GM12878 (cell line): ENCODE results near the gene RAB26. TPM values are rescaled to one million over a fixed set of nuclear protein-coding genes. Genes with fewer than 3 reads are reported as not detected.
A peak's percentile ranks its signal among the peaks of the same experiment; 100 is the strongest.

Experiments used
- ATAC-seq: fragments of 200-7000 bp; cut with Tn5 transposase; 3 replicates; pipeline ENCODE4 v1.9.1; 2020; ENCODE audit warnings: mild to moderate bottlenecking, moderate library complexity
- BruUV-seq: library from RNA; stranded (reverse); fragments of 400-500 nt; replicated peaks from 2 replicates; lab custom pipeline; 2021; lab: Mats Ljungman, UMichigan
- CTCF ChIA-PET: fragments of 300-600 bp; sonication (Branson Sonifier 250); formaldehyde crosslinking; extraction: SDS; loops from one replicate; lab custom pipeline; 2021; ENCODE audit warnings: inconsistent platforms; lab: Yijun Ruan, JAX
- POLR2A ChIA-PET: fragments of 350-600 bp; formaldehyde crosslinking; extraction: SDS; loops from one replicate; lab custom pipeline; 2021; ENCODE audit warnings: inconsistent platforms; lab: Charles Lee
- RAD21 ChIA-PET: fragments of 300-600 bp; sonication (Branson Sonifier 250); formaldehyde crosslinking; loops from one replicate; lab custom pipeline; 2023; ENCODE audit warnings: antibody characterized with exemption; ENCODE audit not compliant: unreplicated experiment; lab: Charles Lee
- SMC1A ChIA-PET: fragments of 300-600 bp; sonication (Branson Sonifier 250); formaldehyde crosslinking; loops from one replicate; lab custom pipeline; 2023; ENCODE audit not compliant: unreplicated experiment, uncharacterized antibody; lab: Charles Lee
- DNase-seq: peaks from one replicate; pipeline ENCODE4 v3.0.0-alpha.2; 2011; ENCODE audit warnings: low read depth, low spot score
- FAIRE-seq: peaks from 3 replicates; lab custom pipeline; 2011; peaks lifted over from hg19 to GRCh38; lab: Jason Lieb, UNC
- H2AFZ ChIP-seq: 2 replicates; pipeline ENCODE4 v1.6.0; 2011; ENCODE audit warnings: low read depth, low read length, control low read depth; ENCODE audit not compliant: control insufficient read depth
- H3K27ac ChIP-seq: 2 replicates; pipeline ENCODE4 v1.5.1; 2011; ENCODE audit warnings: control low read depth; ENCODE audit not compliant: control insufficient read depth, insufficient read depth
- H3K27me3 ChIP-seq, 2 experiments: replicated peaks in 1 of 2; 2 replicates each; pipeline versions ENCODE4 v1.6.0 to v1.6.1; 2011; ENCODE audit warnings: low read length in 1 of 2; ENCODE audit not compliant: control insufficient read depth in 2 of 2, insufficient read depth in 2 of 2
- H3K36me3 ChIP-seq, 2 experiments: 2 replicates each; pipeline ENCODE4 v1.5.1; 2011; ENCODE audit warnings: low read length in 1 of 2; ENCODE audit not compliant: control insufficient read depth in 2 of 2, insufficient read depth in 2 of 2
- H3K4me1 ChIP-seq: 2 replicates; pipeline ENCODE4 v1.6.1; 2011; ENCODE audit warnings: mild to moderate bottlenecking, low read length, moderate library complexity, mixed read lengths; ENCODE audit not compliant: control insufficient read depth, insufficient read depth
- H3K4me2 ChIP-seq: 2 replicates; pipeline ENCODE4 v1.6.0; 2011; ENCODE audit warnings: control low read depth; ENCODE audit not compliant: control insufficient read depth, insufficient read depth
- H3K4me3 ChIP-seq: fragments of 200-600 bp; sonication (generic); 2 replicates; pipeline ENCODE4 v1.5.1; 2016
- H3K79me2 ChIP-seq: 2 replicates; pipeline ENCODE4 v1.6.0; 2011; ENCODE audit warnings: low read length; ENCODE audit not compliant: control insufficient read depth, insufficient read depth
- H3K9ac ChIP-seq: 2 replicates; pipeline ENCODE4 v1.8.0; 2011; ENCODE audit warnings: low read length, control low read depth, mixed read lengths; ENCODE audit not compliant: control insufficient read depth, insufficient read depth
- H3K9me3 ChIP-seq: replicated peaks from 3 replicates; pipeline ENCODE4 v1.5.1; 2011; ENCODE audit warnings: mild to moderate bottlenecking, low read length; ENCODE audit not compliant: control insufficient read depth, insufficient read depth
- H4K20me1 ChIP-seq: 2 replicates; pipeline ENCODE4 v1.6.0; 2011; ENCODE audit not compliant: control insufficient read depth, insufficient read depth
- IRF5 ChIP-seq: fragments of 450-650 bp; IDR thresholded peaks from 2 replicates; pipeline ENCODE4 v1.6.1; 2017; ENCODE audit warnings: borderline replicate concordance
- WGBS: methylation state at CpG from one replicate; pipeline ENCODE4 v1.1.6; 2016; ENCODE audit warnings: low lambda C conversion rate; ENCODE audit not compliant: insufficient replicate concordance, insufficient coverage; ENCODE audit errors: missing lambda C conversion rate; 5-methylcytosine and 5-hydroxymethylcytosine counted together
- in situ Hi-C: fragments of 300-500 bp; cut with MboI; formaldehyde crosslinking; loops from 9 replicates; pipeline ENCODE4 v1.14.3; 2018; ENCODE audit warnings: mixed read lengths
- intact Hi-C: fragments of 100-400 bp; cut with micrococcal nuclease; formaldehyde crosslinking; loops from one replicate; pipeline ENCODE4 v1.14.2; 2022; ENCODE audit not compliant: unreplicated experiment
- polyA plus RNA-seq, 11 experiments: library from polyadenylated mRNA; depleted of rRNA in 4 of 11; unstranded in 6 of 11; stranded (reverse) in 5 of 11; fragments of >200 nt; fragmentation: Nextera tagmentation in 4 of 11; fragmentation: Illumina TruSeq in 1 of 11; extraction: Ambion mirVana in 4 of 11; extraction: Trizol in 1 of 11; gene quantifications; 1 replicate in 1 of 11; 2 replicates in 10 of 11; pipeline versions ENCODE4 v1.2.1 to v1.2.3, GENCODE V29; 2011 to 2016; ENCODE audit warnings: inconsistent platforms in 2 of 11, missing spikeins in 2 of 11, low read depth in 1 of 11
- total RNA-seq, 4 experiments: library from RNA; depleted of rRNA in 3 of 4; stranded (reverse); fragments of >200 nt in 3 of 4; fragmentation: Illumina TruSeq in 1 of 4; extraction: Trizol in 1 of 4; gene quantifications; 2 replicates each; pipeline versions ENCODE4 v1.2.1 to v1.2.3, GENCODE V29; 2013 to 2021
- TF ChIP-seq, protein P1 (sequence below): fragments of 450-650 bp; formaldehyde crosslinking; IDR thresholded peaks from 2 replicates; pipeline ENCODE4 v1.4.0; 2022; ENCODE audit warnings: mild to moderate bottlenecking, moderate library complexity

RAB26 gene
- total and polyA plus RNA-seq, 10 of the 15 experiments (the other 5 are each of a cell fraction or from before 2014, with no cell fraction given): 0.13 to 4.5 (median 0.33) TPM; not detected in 1

DNA sequence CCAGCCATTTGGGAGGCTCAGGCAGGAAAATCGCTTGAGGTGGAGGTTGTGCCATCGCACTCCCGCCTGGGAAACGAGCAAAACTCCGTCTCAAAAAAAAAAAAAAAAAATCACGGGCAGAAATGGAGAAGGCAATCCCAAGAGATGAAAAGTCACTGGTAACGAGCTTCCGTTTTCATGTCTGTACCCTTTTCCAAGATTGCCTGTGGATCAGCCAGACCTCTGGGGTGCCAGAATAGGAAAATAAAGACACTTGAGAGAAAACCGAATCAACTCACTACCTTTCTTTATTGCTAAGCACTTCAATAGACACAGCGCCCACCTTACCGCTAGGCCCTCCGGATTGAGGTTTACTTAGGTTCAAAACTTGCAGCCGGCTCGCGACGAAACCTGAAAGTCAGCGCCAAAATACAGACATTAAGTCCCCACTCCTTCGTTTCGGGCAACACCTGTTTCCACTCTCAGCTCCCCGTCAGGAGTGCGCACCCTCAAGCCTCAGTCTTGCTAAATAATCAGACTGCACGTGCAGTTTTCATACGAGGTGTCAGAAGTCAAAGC, 6.2 kb downstream of the RAB26 start:
- Histone ChIP-seq H3K79me2 (peaks cover 68% of the 10 kb centered on the region), H3K27me3 (no peaks in the 10 kb centered on the region), H3K4me2 (peak overlapping the region; percentile 75), H3K36me3 (peaks cover 0 to 20% of the 10 kb centered on the region in 2 experiments; a peak in 2 of 4 replicates), H3K4me1 (peaks cover 44% of the 10 kb centered on the region), H3K9me3 (no peaks in the 10 kb centered on the region), H3K9ac (peak overlapping the region; percentile 100), H3K27ac (peak overlapping the region; percentile 94), H4K20me1 (peaks cover 9% of the 10 kb centered on the region; the same call in 1 of the 2 replicates), H3K4me3 (peak overlapping the region; percentile 98), H2AFZ (no peak overlapping the region)
- ChIA-PET POLR2A (interaction anchor here (0.6 to 2.4 kb wide), 16 partner anchors 14 to 1902 kb away, joined by 3 to 16 read pairs (median 6); partner anchors contain the start of genes ATP6V0C, ECI1, JPT2 and NTHL1), CTCF (interaction anchor here (0.7 to 2.4 kb wide), 10 partner anchors 14 to 347 kb away, joined by 3 to 24 read pairs (median 4); partner anchors contain the start of genes ECI1, NOXO1 and PKD1), SMC1A (interaction anchor here (0.6 to 1.8 kb wide), 9 partner anchors 9 to 151 kb away, joined by 3 to 6 read pairs (median 4); partner anchors contain the start of genes ECI1, PGP and PKD1), RAD21 (interaction anchor here (1.0 to 2.3 kb wide), 9 partner anchors 14 to 211 kb away, joined by 3 to 14 read pairs (median 4); partner anchors contain the start of genes ECI1, MSRB1, NTHL1 and PGP)
- ATAC-seq (no peak), FAIRE-seq (peak; percentile 27), DNase-seq (no peak)
- 1% methylated on average over 21 of the region's 23 CpGs for WGBS
- in situ Hi-C loops: no loop called here
- no peak for TF ChIP-seq IRF5
- TF ChIP-seq, protein P1, sequence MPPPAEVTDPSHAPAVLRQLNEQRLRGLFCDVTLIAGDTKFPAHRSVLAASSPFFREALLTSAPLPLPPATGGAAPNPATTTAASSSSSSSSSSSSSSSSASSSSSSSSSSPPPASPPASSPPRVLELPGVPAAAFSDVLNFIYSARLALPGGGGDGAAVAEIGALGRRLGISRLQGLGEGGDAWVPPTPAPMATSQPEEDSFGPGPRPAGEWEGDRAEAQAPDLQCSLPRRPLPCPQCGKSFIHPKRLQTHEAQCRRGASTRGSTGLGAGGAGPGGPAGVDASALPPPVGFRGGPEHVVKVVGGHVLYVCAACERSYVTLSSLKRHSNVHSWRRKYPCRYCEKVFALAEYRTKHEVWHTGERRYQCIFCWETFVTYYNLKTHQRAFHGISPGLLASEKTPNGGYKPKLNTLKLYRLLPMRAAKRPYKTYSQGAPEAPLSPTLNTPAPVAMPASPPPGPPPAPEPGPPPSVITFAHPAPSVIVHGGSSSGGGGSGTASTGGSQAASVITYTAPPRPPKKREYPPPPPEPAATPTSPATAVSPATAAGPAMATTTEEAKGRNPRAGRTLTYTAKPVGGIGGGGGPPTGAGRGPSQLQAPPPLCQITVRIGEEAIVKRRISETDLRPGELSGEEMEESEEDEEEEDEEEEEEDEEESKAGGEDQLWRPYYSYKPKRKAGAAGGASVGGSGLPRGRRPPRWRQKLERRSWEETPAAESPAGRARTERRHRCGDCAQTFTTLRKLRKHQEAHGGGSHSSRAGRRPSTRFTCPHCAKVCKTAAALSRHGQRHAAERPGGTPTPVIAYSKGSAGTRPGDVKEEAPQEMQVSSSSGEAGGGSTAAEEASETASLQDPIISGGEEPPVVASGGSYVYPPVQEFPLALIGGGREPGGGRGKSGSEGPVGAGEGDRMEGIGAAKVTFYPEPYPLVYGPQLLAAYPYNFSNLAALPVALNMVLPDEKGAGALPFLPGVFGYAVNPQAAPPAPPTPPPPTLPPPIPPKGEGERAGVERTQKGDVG: peak; percentile 52; the same call in 1 of the 2 replicates
- intact Hi-C loops: loop anchor here (5.0 kb wide), 2 partner anchors 108 to 147 kb away; partner anchors contain the start of gene ZNF598
- BruUV-seq: TSS peak; percentile 95
